HCT116 (cell line): Measurements from ENCODE around the gene RPL15. TPM values are rescaled to one million over a fixed set of nuclear protein-coding genes. Genes with fewer than 3 reads are reported as not detected.

Experiments
- ATAC-seq: fragments of 200-7000 bp; cut with Tn5 transposase; 2 replicates; pipeline ENCODE4 v1.9.1; 2020; ENCODE audit warnings: mild to moderate bottlenecking, moderate library complexity
- BruUV-seq: library from RNA; stranded (reverse); fragments of 400-500 nt; replicated peaks from 2 replicates; lab custom pipeline; 2021; lab: Mats Ljungman, UMichigan
- CTCF ChIA-PET: fragments of 300-600 bp; sonication (Branson Sonifier 250); formaldehyde crosslinking; loops from one replicate; lab custom pipeline; 2021; ENCODE audit warnings: antibody characterized with exemption; lab: Charles Lee
- POLR2A ChIA-PET: fragments of 300-600, 350-600 bp; sonication (Branson Sonifier 250); formaldehyde crosslinking; loops from one replicate; lab custom pipeline; 2021; ENCODE audit warnings: antibody characterized with exemption; lab: Charles Lee
- RAD21 ChIA-PET, 2 experiments: fragments of 300-600 bp; sonication (Branson Sonifier 250); formaldehyde crosslinking; loops; one replicate each; lab custom pipeline; 2023; ENCODE audit warnings: low total read pairs in 2 of 2; ENCODE audit not compliant: uncharacterized antibody in 2 of 2, unreplicated experiment in 2 of 2, low non-redundant PET in 1 of 2; lab: Charles Lee
- DNase-seq: peaks from one replicate; pipeline ENCODE4 v3.0.0-alpha.2; 2010; ENCODE audit warnings: low read depth, low spot score
- H2AFZ ChIP-seq: fragments of 200-600 bp; shearing (Covaris generic), sonication (generic); 2 replicates; pipeline ENCODE4 v1.6.1; 2017; ENCODE audit warnings: low read depth, mixed run types, mixed read lengths, antibody characterized with exemption, low read length; ENCODE audit not compliant: poor library complexity, severe bottlenecking
- H3K27ac ChIP-seq: 2 replicates; pipeline ENCODE4 v1.5.1; 2012; ENCODE audit warnings: low read depth, low read length
- H3K27me3 ChIP-seq: fragments of 200-600 bp; sonication (generic); 2 replicates; pipeline ENCODE4 v1.6.1; 2016; ENCODE audit warnings: mixed run types, low read length, mixed read lengths; ENCODE audit not compliant: insufficient read depth
- H3K36me3 ChIP-seq, 2 experiments: fragments of 200-500 bp in 1 of 2; fragments of 200-600 bp in 1 of 2; sonication (Bioruptor generic) in 1 of 2; sonication (generic) in 1 of 2; 2 replicates each; pipeline versions ENCODE4 v1.5.1 to v1.6.1; 2014 to 2016; ENCODE audit warnings: low read length in 2 of 2, inconsistent platforms in 1 of 2, mixed read lengths in 1 of 2, mixed run types in 1 of 2; ENCODE audit not compliant: insufficient read depth in 2 of 2, control insufficient read depth in 1 of 2
- H3K4me1 ChIP-seq, 2 experiments: fragments of 200-600 bp in 1 of 2; sonication (generic) in 1 of 2; 2 replicates each; pipeline versions ENCODE4 v1.5.1 to v1.6.1; 2012 to 2017; ENCODE audit warnings: low read length in 2 of 2, inconsistent platforms in 1 of 2, mild to moderate bottlenecking in 1 of 2, mixed read lengths in 1 of 2, mixed run types in 1 of 2, moderate library complexity in 1 of 2; ENCODE audit not compliant: insufficient read depth in 2 of 2, control insufficient read depth in 1 of 2
- H3K4me2 ChIP-seq: fragments of 200-600 bp; sonication (generic); 2 replicates; pipeline ENCODE4 v1.6.1; 2017; ENCODE audit warnings: mixed run types, low read length, mixed read lengths
- H3K4me3 ChIP-seq, 2 experiments: fragments of 200-600 bp in 1 of 2; sonication (generic) in 1 of 2; replicated peaks in 1 of 2; 2 replicates each; pipeline ENCODE4 v1.5.1; 2011 to 2016; ENCODE audit warnings: low read length in 2 of 2, control low read depth in 1 of 2, low read depth in 1 of 2, mild to moderate bottlenecking in 1 of 2, mixed read lengths in 1 of 2, mixed run types in 1 of 2
- H3K79me2 ChIP-seq: fragments of 200-600 bp; sonication (generic); 2 replicates; pipeline ENCODE4 v1.6.1; 2017; ENCODE audit warnings: mild to moderate bottlenecking, mixed run types, low read length, moderate library complexity, mixed read lengths; ENCODE audit not compliant: insufficient read depth
- H3K9ac ChIP-seq: fragments of 200-600 bp; sonication (generic); 2 replicates; pipeline ENCODE4 v1.6.1; 2016; ENCODE audit warnings: low read length, mixed read lengths
- H3K9me2 ChIP-seq: fragments of 200-600 bp; sonication (generic), shearing (Covaris generic); 2 replicates; pipeline ENCODE4 v1.6.1; 2017; ENCODE audit warnings: mixed run types, mild to moderate bottlenecking, moderate library complexity; ENCODE audit not compliant: insufficient read depth
- H3K9me3 ChIP-seq, 2 experiments: fragments of 200-500 bp in 1 of 2; fragments of 200-600 bp in 1 of 2; sonication (Bioruptor generic) in 1 of 2; sonication (generic) in 1 of 2; 2 replicates each; pipeline ENCODE4 v1.6.1; 2014 to 2017; ENCODE audit warnings: low read length in 2 of 2, mixed read lengths in 2 of 2, inconsistent platforms in 1 of 2, low read depth in 1 of 2, mild to moderate bottlenecking in 1 of 2, mixed run types in 1 of 2, moderate library complexity in 1 of 2; ENCODE audit not compliant: control insufficient read depth in 1 of 2, insufficient read depth in 1 of 2
- H4K20me1 ChIP-seq: fragments of 200-600 bp; sonication (generic), shearing (Covaris generic); 2 replicates; pipeline ENCODE4 v1.6.1; 2017; ENCODE audit warnings: mixed run types, mild to moderate bottlenecking, moderate library complexity; ENCODE audit not compliant: insufficient read depth
- EGR1 ChIP-seq: IDR thresholded peaks from 2 replicates; pipeline ENCODE4 v1.6.1; 2012; ENCODE audit warnings: low read depth
- ELF1 ChIP-seq: IDR thresholded peaks from 2 replicates; pipeline ENCODE4 v1.6.1; 2012; ENCODE audit warnings: low read depth, borderline replicate concordance
- MAX ChIP-seq: IDR thresholded peaks from 2 replicates; pipeline ENCODE4 v1.6.1; 2012
- REST ChIP-seq: IDR thresholded peaks from 2 replicates; pipeline ENCODE4 v1.6.1; 2012; ENCODE audit warnings: low read depth
- ZFX ChIP-seq: fragments of 450-650 bp; IDR thresholded peaks from 2 replicates; pipeline ENCODE4 v1.6.1; 2017
- intact Hi-C: fragments of 100-400 bp; cut with micrococcal nuclease; formaldehyde crosslinking; loops from 2 replicates; pipeline ENCODE4 v1.10.0; 2022
- total RNA-seq: library from RNA; stranded (reverse); gene quantifications from one replicate; pipeline ENCODE4 v1.2.1, GENCODE V29; 2021; ENCODE audit not compliant: unreplicated experiment

Gene RPL15
- total RNA-seq, 1 experiment from 2014 or later: 2,177 TPM

GRCh38 chr3:23873941-23874340 is 43.0 kb upstream of the RPL15 start:
- Histone ChIP-seq H4K20me1 (peaks cover 4% of the 10 kb centered on the region; the same call in 1 of the 2 replicates), H2AFZ (no peak overlapping the region), H3K4me2 (no peak overlapping the region), H3K4me1 (no peaks in the 10 kb centered on the region), H3K9ac (no peak overlapping the region), H3K79me2 (peaks cover 39% of the 10 kb centered on the region), H3K9me2 (no peaks in the 10 kb centered on the region), H3K36me3 (no peaks in the 10 kb centered on the region; a peak in 1 of 4 replicates), H3K27me3 (no peaks in the 10 kb centered on the region), H3K27ac (no peak overlapping the region), H3K9me3 (no peaks in the 10 kb centered on the region), H3K4me3 (no peak overlapping the region)
- BruUV-seq: no TSS peak
- ChIA-PET RAD21 (no interaction called here), POLR2A (no interaction called here), CTCF (interaction anchor here (0.6 kb wide), 1 partner anchor 15 kb away, joined by 3 read pairs; no protein-coding TSS in a partner anchor)
- no peak for DNase-seq
- no peak for ATAC-seq
- intact Hi-C loops: no loop called here
- no peak for TF ChIP-seq ZFX
- TF ChIP-seq MAX: no peak
- TF ChIP-seq EGR1: no peak
- TF ChIP-seq ELF1: no peak
- no peak for TF ChIP-seq REST
- TF ChIP-seq, all 23 proteins: peak for 0
